ENCODE data around the gene RRH.
"Not testable (repeated sequence)": the region's sequence is repeated elsewhere in the genome, so short reads cannot be mapped to it uniquely, and the experiment has no call there.

RRH gene

GRCh38 chr4:109827672-109828071 lies at the start of gene RRH:
Gene RRH, plus strand, starts transcription at chr4:109827972. Its CDS starts 56 bp downstream, at chr4:109828028.
- no peak for DNase-seq

GRCh38 chr4:109782092-109782491 lies 45.7 kb upstream of the RRH start:
- not testable (repeated sequence) for DNase-seq

- DNase-seq = no peak
These were observed 40.9 kb upstream of the RRH start for GRCh38 chr4:109786846-109787245.

GRCh38 chr4:109787807-109788206 lies 40.0 kb upstream of the RRH start:
- no peak for DNase-seq

- DNase-seq = no peak
These were observed 32.7 kb upstream of the RRH start for GRCh38 chr4:109795059-109795458.

GRCh38 chr4:109798866-109799265 lies 28.9 kb upstream of the RRH start:
- DNase-seq = no peak

GRCh38 chr4:109801099-109801789 lies 26.5 kb upstream of the RRH start:
- DNase-seq = no peak

- peak; percentile 15 for DNase-seq
These were observed 25.9 kb upstream of the RRH start, which contains the start of gene CFI for GRCh38 chr4:109801895-109802319. Gene CFI, minus strand, starts transcription at chr4:109801999. Its CDS starts 28 bp downstream, at chr4:109801971.

GRCh38 chr4:109803924-109804571 lies 23.7 kb upstream of the RRH start:
- peak; percentile 30 for DNase-seq

- no peak for DNase-seq
These were observed 18.1 kb upstream of the RRH start for GRCh38 chr4:109809655-109810054.

- DNase-seq = no peak
These were observed 17.0 kb upstream of the RRH start for GRCh38 chr4:109810552-109811387.

- peak; percentile 30 for DNase-seq
These were observed 16.1 kb upstream of the RRH start for GRCh38 chr4:109811707-109812106.

GRCh38 chr4:109815151-109816081 lies 12.4 kb upstream of the RRH start, which contains the start of gene GAR1:
Gene GAR1, plus strand, starts transcription at chr4:109815762. Its CDS starts 403 bp downstream, at chr4:109816165.
- peak; percentile 94 for DNase-seq

GRCh38 chr4:109816082-109816442 lies 11.7 kb upstream of the RRH start:
- peak; percentile 9 for DNase-seq

- no peak for DNase-seq
These were observed 10.9 kb upstream of the RRH start for GRCh38 chr4:109816894-109817293.

- no peak for DNase-seq
These were observed 9.5 kb upstream of the RRH start for GRCh38 chr4:109818268-109818667.

GRCh38 chr4:109820563-109820962 lies 7.2 kb upstream of the RRH start:
- DNase-seq = no peak

GRCh38 chr4:109821185-109821584 lies 6.6 kb upstream of the RRH start:
- DNase-seq = no peak

- peak; percentile 47 for DNase-seq
These were observed 1.1 kb upstream of the RRH start for GRCh38 chr4:109826719-109827118.

GRCh38 chr4:109833756-109834155 lies 6.0 kb downstream of the RRH start:
- DNase-seq = no peak

- DNase-seq = no peak
These were observed 9.2 kb downstream of the RRH start for GRCh38 chr4:109836985-109837384.

- DNase-seq = no peak
These were observed 18.8 kb downstream of the RRH start for GRCh38 chr4:109846395-109847098.
